Osteoblast (primary cell): ENCODE measurements around the gene FSTL4. TPM values are rescaled to one million over a fixed set of nuclear protein-coding genes. Genes with fewer than 3 reads are reported as not detected.

Experiments used
- DNase-seq: peaks from one replicate; pipeline ENCODE4 v3.0.0; 2011; ENCODE audit warnings: low spot score, mixed read lengths; ENCODE audit not compliant: insufficient read length; ENCODE audit errors: missing footprints
- H2AFZ ChIP-seq: 2 replicates; pipeline ENCODE4 v1.6.0; 2011; ENCODE audit warnings: mild to moderate bottlenecking, low read length
- H3K27ac ChIP-seq: 2 replicates; pipeline ENCODE4 v1.5.1; 2011; ENCODE audit warnings: mild to moderate bottlenecking, low read depth, low read length, moderate library complexity
- H3K27me3 ChIP-seq: 2 replicates; pipeline ENCODE4 v1.6.0; 2012; ENCODE audit warnings: mild to moderate bottlenecking, control low read depth, inconsistent platforms, low read length, moderate library complexity; ENCODE audit not compliant: insufficient read depth
- H3K36me3 ChIP-seq: 2 replicates; pipeline ENCODE4 v1.5.1; 2011; ENCODE audit warnings: mild to moderate bottlenecking, low read length, control low read depth, moderate library complexity; ENCODE audit not compliant: insufficient read depth
- H3K4me1 ChIP-seq: 2 replicates; pipeline ENCODE4 v1.5.1; 2011; ENCODE audit warnings: mild to moderate bottlenecking, low read length, control low read depth, moderate library complexity; ENCODE audit not compliant: insufficient read depth
- H3K4me2 ChIP-seq: 2 replicates; pipeline ENCODE4 v1.6.0; 2011; ENCODE audit warnings: mild to moderate bottlenecking, low read length; ENCODE audit not compliant: insufficient read depth
- H3K4me3 ChIP-seq: fragments of 200-600 bp; sonication (generic); 3 replicates; pipeline ENCODE4 v1.5.1; 2012; ENCODE audit warnings: mild to moderate bottlenecking, low read length, inconsistent platforms; ENCODE audit not compliant: insufficient read depth
- H3K79me2 ChIP-seq: 2 replicates; pipeline ENCODE4 v1.6.0; 2012; ENCODE audit warnings: mild to moderate bottlenecking, low read length, control low read depth, inconsistent platforms; ENCODE audit not compliant: insufficient read depth
- H3K9me3 ChIP-seq: 2 replicates; pipeline ENCODE4 v1.5.1; 2011; ENCODE audit warnings: low read depth, low read length, control low read depth
- H4K20me1 ChIP-seq: 2 replicates; pipeline ENCODE4 v1.6.0; 2012; ENCODE audit warnings: mild to moderate bottlenecking, low read length, control low read depth; ENCODE audit not compliant: insufficient read depth
- CTCF ChIP-seq: IDR thresholded peaks from 2 replicates; pipeline ENCODE4 v1.5.1; 2011; ENCODE audit warnings: mild to moderate bottlenecking, low read depth, low read length, moderate library complexity; ENCODE audit errors: extremely low read depth
- total RNA-seq: library from RNA; depleted of rRNA; stranded (reverse); fragments of >200 nt; gene quantifications from 2 replicates; pipeline ENCODE4 v1.2.3, GENCODE V29; 2012

FSTL4 gene
- total RNA-seq, 1 donor = not detected

- no peaks in the 10 kb centered on the region for H3K79me2 ChIP-seq
- H3K4me3 ChIP-seq = no peak overlapping the region
- H3K36me3 ChIP-seq = no peaks in the 10 kb centered on the region
- no peak overlapping the region for H2AFZ ChIP-seq
- H3K4me2 ChIP-seq = peak overlapping the region; percentile 69
- no peaks in the 10 kb centered on the region for H3K9me3 ChIP-seq
- H3K27me3 ChIP-seq = peaks cover 6% of the 10 kb centered on the region
- DNase-seq = no peak
- H4K20me1 ChIP-seq = no peaks in the 10 kb centered on the region
- H3K4me1 ChIP-seq = peaks cover 5% of the 10 kb centered on the region
- no peak overlapping the region for H3K27ac ChIP-seq
- no peak for TF ChIP-seq CTCF
These were observed 189.2 kb downstream of the FSTL4 start for GRCh38 chr5:133423011-133423617.

GRCh38 chr5:133421806-133422205 lies 190.5 kb downstream of the FSTL4 start:
- H3K36me3 ChIP-seq = no peaks in the 10 kb centered on the region
- no peak overlapping the region for H2AFZ ChIP-seq
- DNase-seq = no peak
- H3K4me1 ChIP-seq = peaks cover 5% of the 10 kb centered on the region
- no peak overlapping the region for H3K4me3 ChIP-seq
- H3K4me2 ChIP-seq = no peak overlapping the region
- no peak for TF ChIP-seq CTCF
- peaks cover 6% of the 10 kb centered on the region for H3K27me3 ChIP-seq
- no peaks in the 10 kb centered on the region for H4K20me1 ChIP-seq
- H3K27ac ChIP-seq = no peak overlapping the region
- no peaks in the 10 kb centered on the region for H3K9me3 ChIP-seq
- no peaks in the 10 kb centered on the region for H3K79me2 ChIP-seq

GRCh38 chr5:133421394-133421793 lies 190.9 kb downstream of the FSTL4 start:
- no peaks in the 10 kb centered on the region for H3K9me3 ChIP-seq
- no peak overlapping the region for H3K4me3 ChIP-seq
- no peak overlapping the region for H3K4me2 ChIP-seq
- peaks cover 6% of the 10 kb centered on the region for H3K27me3 ChIP-seq
- DNase-seq = no peak
- H3K36me3 ChIP-seq = no peaks in the 10 kb centered on the region
- no peak overlapping the region for H3K27ac ChIP-seq
- H2AFZ ChIP-seq = no peak overlapping the region
- no peaks in the 10 kb centered on the region for H3K79me2 ChIP-seq
- H3K4me1 ChIP-seq = peaks cover 5% of the 10 kb centered on the region
- peak; percentile 53 for TF ChIP-seq CTCF
- H4K20me1 ChIP-seq = no peaks in the 10 kb centered on the region

GRCh38 chr5:133420440-133421301 lies 191.7 kb downstream of the FSTL4 start:
- H3K79me2 ChIP-seq = no peaks in the 10 kb centered on the region
- peaks cover 5% of the 10 kb centered on the region for H3K4me1 ChIP-seq

More at GRCh38 chr5:133420440-133421301, 191.7 kb downstream of the FSTL4 start:
- no peaks in the 10 kb centered on the region for H3K9me3 ChIP-seq
- no peaks in the 10 kb centered on the region for H3K36me3 ChIP-seq
- no peak overlapping the region for H3K4me2 ChIP-seq
- no peak for TF ChIP-seq CTCF
- H3K27ac ChIP-seq = no peak overlapping the region
- H4K20me1 ChIP-seq = no peaks in the 10 kb centered on the region
- no peak overlapping the region for H2AFZ ChIP-seq
- no peak overlapping the region for H3K4me3 ChIP-seq
- DNase-seq = no peak
- peaks cover 6% of the 10 kb centered on the region for H3K27me3 ChIP-seq
